ENCODE measurements around the gene CTTNBP2NL.
A peak's percentile ranks its signal among the peaks of the same experiment; 100 is the strongest.

The CTTNBP2NL gene

DNA sequence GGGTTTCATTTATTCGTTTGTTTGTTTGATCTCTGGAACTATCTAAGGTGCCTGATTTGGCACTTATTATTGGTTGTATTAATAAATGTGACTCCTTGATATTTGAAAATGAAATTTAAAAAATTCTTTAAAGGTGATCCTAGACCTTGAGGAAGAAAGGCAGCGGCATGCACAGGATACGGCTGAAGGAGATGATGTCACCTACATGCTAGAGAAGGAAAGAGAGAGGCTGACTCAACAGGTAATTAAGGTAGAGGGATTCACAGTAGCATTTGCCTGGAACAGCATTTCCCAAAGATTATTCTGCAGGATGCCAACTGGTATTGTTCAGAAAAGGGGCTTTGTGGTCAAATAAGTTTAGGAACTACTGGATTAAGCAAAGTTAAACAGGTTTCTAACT, 58.3 kb downstream of the CTTNBP2NL start:
- no peaks in the 10 kb centered on the region for H3K27me3 Mint-ChIP-seq (ENCODE audit: low read depth)
- H3K36me3 Mint-ChIP-seq (ENCODE audit: low read depth) = peaks cover 50% of the 10 kb centered on the region
- no peak overlapping the region for H3K4me3 Mint-ChIP-seq
- TF ChIP-seq, protein P1, sequence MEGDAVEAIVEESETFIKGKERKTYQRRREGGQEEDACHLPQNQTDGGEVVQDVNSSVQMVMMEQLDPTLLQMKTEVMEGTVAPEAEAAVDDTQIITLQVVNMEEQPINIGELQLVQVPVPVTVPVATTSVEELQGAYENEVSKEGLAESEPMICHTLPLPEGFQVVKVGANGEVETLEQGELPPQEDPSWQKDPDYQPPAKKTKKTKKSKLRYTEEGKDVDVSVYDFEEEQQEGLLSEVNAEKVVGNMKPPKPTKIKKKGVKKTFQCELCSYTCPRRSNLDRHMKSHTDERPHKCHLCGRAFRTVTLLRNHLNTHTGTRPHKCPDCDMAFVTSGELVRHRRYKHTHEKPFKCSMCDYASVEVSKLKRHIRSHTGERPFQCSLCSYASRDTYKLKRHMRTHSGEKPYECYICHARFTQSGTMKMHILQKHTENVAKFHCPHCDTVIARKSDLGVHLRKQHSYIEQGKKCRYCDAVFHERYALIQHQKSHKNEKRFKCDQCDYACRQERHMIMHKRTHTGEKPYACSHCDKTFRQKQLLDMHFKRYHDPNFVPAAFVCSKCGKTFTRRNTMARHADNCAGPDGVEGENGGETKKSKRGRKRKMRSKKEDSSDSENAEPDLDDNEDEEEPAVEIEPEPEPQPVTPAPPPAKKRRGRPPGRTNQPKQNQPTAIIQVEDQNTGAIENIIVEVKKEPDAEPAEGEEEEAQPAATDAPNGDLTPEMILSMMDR (IDR thresholded peaks at IDR 0.05; ENCODE audit: unreplicated experiment in 3 of 3) = no peak
- no peaks in the 10 kb centered on the region for H3K9me3 Mint-ChIP-seq
- H3K27ac Mint-ChIP-seq = no peak overlapping the region
- peaks cover 2% of the 10 kb centered on the region for H3K4me1 Mint-ChIP-seq

DNA sequence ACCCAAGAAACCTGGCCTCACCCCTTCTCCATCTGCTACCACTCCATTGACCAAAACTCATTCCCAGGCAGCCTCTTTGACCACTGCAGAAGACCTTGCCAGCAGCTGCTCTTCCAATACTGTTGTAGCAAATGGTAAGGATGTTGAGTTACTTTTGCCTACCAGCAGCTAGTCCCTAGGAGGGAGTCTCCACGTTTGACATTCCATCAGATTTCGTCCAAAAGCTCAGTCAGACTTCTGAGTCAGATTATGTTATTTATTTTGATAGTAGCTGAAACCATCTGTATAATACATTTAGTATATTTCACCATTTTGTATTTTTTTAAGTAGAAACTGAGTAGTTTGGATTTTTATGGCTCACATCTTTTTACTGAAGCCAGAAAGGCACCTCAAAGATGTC, 61.2 kb downstream of the CTTNBP2NL start:
- H3K27me3 Mint-ChIP-seq (ENCODE audit: low read depth) = no peaks in the 10 kb centered on the region
- H3K9me3 Mint-ChIP-seq = no peaks in the 10 kb centered on the region
- TF ChIP-seq, protein P1 (IDR thresholded peaks at IDR 0.05; ENCODE audit: unreplicated experiment in 3 of 3) = no peak
- H3K36me3 Mint-ChIP-seq (ENCODE audit: low read depth) = peaks cover 46% of the 10 kb centered on the region
- peaks cover 11% of the 10 kb centered on the region for H3K4me1 Mint-ChIP-seq
- no peak overlapping the region for H3K27ac Mint-ChIP-seq
- no peak overlapping the region for H3K4me3 Mint-ChIP-seq

DNA sequence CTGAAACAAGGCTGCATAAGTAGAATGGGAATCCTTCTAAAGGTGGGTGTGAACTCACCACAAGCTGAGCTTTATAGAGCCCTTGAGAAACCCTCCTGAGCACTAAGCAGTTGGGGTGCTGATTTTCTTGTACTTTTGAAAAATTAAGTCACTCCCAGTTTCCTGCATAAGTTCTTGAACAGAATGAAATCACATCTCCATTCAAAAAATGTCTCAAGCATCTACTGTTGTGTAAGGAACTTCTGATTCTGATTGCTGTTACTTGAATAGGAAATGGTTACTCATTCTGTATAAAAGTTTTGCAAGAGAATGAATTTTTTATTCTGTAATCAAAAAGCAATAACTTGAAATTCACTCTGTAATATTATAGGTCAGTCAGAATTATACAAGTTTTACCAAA, 61.9 kb downstream of the CTTNBP2NL start:
- Mint-ChIP-seq H3K27me3 (ENCODE audit: low read depth) (no peaks in the 10 kb centered on the region), H3K4me3 (no peak overlapping the region), H3K9me3 (no peaks in the 10 kb centered on the region), H3K27ac (no peak overlapping the region), H3K4me1 (peaks cover 11% of the 10 kb centered on the region), H3K36me3 (ENCODE audit: low read depth) (peaks cover 49% of the 10 kb centered on the region)
- TF ChIP-seq, protein P1 (IDR thresholded peaks at IDR 0.05; ENCODE audit: unreplicated experiment in 3 of 3) = no peak

DNA sequence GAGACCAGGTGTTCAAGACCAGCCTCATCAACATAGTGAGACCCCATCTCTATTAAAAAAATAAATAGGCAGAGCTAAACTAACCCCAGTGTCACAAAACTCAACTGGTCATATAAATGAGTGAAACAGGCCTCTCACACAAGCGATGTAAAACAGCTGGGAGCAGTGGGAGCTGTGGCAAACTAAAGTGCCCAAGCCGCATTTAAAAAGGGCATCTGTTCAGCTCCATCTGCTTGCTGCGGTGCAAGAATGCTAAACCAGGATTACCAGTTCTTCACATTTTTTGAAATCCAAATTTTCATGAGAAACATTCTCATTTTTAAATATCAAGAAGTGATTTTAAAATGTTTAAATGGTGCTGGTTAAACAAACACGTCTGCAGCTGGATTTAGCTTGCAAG, 62.7 kb downstream of the CTTNBP2NL start:
- Mint-ChIP-seq H3K4me1 (peaks cover 11% of the 10 kb centered on the region), H3K27ac (no peak overlapping the region), H3K4me3 (no peak overlapping the region), H3K36me3 (ENCODE audit: low read depth) (peaks cover 46% of the 10 kb centered on the region), H3K27me3 (ENCODE audit: low read depth) (no peaks in the 10 kb centered on the region), H3K9me3 (no peaks in the 10 kb centered on the region)
- TF ChIP-seq, protein P1 (IDR thresholded peaks at IDR 0.05; ENCODE audit: unreplicated experiment in 3 of 3) = no peak

DNA sequence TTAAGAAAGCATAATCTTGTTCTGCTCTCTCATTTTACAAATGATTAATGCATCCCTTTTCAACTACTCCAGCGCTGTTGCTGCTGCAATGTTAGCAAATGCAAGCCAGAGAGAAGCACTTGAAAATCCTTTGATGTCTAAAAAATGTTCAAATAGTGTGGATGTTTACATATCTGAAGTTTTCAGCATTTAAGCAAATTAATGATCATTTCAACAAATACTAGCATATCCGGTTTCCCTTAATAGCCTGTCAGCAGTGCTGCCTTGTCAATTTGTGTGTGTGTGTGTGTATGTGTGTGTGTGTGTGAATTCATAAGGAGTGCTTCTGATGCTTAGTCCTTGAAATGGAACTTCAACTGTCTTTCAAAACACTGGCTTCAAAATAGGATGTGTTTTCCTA, 64.6 kb downstream of the CTTNBP2NL start:
- Mint-ChIP-seq H3K27me3 (ENCODE audit: low read depth) (no peaks in the 10 kb centered on the region), H3K36me3 (ENCODE audit: low read depth) (peaks cover 32% of the 10 kb centered on the region), H3K27ac (peak overlapping the region in 2 of 3 experiments; percentile 13 to 38), H3K4me3 (no peak overlapping the region), H3K4me1 (peaks cover 16% of the 10 kb centered on the region), H3K9me3 (no peaks in the 10 kb centered on the region)
- TF ChIP-seq, protein P1 (IDR thresholded peaks at IDR 0.05; ENCODE audit: unreplicated experiment in 3 of 3) = no peak

DNA sequence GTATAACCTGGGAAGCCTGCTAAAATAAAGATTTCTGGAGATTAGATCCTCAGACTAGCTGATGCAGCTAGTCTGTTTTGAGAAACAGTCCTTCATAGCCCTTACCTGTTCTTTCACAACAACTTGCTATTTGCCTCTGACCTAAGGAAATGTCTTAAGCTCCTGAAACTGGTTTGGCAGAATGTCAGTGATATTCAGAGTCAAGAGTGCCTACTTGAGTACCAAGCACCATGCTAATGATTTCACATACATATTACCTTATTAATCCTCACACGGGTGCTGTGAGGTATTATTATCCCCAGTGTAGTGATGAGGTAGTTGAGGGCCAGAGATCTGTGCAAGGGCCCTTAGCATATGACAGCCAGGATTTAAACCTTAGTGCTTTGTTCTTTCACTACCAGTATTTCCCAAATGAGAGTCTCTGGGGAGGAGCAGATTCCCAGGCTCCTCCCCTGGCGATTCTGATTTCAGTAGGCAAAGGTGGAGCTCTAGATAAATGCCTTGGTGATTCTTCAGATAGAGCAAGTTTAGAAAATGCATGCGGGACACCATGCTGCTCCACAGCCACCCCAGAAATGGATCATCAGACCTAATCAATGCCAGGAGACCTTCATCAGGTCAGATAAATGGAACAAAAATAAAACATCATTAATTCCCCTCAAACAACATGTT, 65.3 kb downstream of the CTTNBP2NL start:
- Mint-ChIP-seq H3K9me3 (no peaks in the 10 kb centered on the region), H3K27me3 (ENCODE audit: low read depth) (no peaks in the 10 kb centered on the region), H3K4me3 (no peak overlapping the region), H3K4me1 (peaks cover 21% of the 10 kb centered on the region), H3K36me3 (ENCODE audit: low read depth) (peaks cover 25% of the 10 kb centered on the region), H3K27ac (peak overlapping the region; percentile 14 to 28 (median 28))
- TF ChIP-seq, protein P1 (IDR thresholded peaks at IDR 0.05; ENCODE audit: unreplicated experiment in 3 of 3) = no peak

Measured in nephron (organoid).